HG03196 (cell line): ENCODE results near the gene PTGR1.
"Not testable (repeated sequence)": the region's sequence is repeated elsewhere in the genome, so short reads cannot be mapped to it uniquely, and the experiment has no call there.

Experiments used
- ATAC-seq: cut with Tn5 transposase; IDR thresholded peaks from one replicate; pipeline ENCODE4 v1.9.1; 2021; ENCODE audit not compliant: unreplicated experiment

PTGR1 gene

GRCh38 chr9:111599092-111599954 lies at the start of gene PTGR1:
PTGR1 (minus strand) TSS chr9:111599647; CDS start chr9:111597422, 2,225 bp downstream.
- no peak for ATAC-seq

GRCh38 chr9:111649016-111649415 lies 49.6 kb upstream of the PTGR1 start:
- ATAC-seq = no peak

- ATAC-seq = no peak
These were observed 48.6 kb upstream of the PTGR1 start for GRCh38 chr9:111648066-111648465.

- ATAC-seq = no peak
These were observed 47.0 kb upstream of the PTGR1 start for GRCh38 chr9:111646417-111646816.

GRCh38 chr9:111645806-111646205 lies 46.4 kb upstream of the PTGR1 start:
- no peak for ATAC-seq

- ATAC-seq = no peak
These were observed 44.8 kb upstream of the PTGR1 start for GRCh38 chr9:111644195-111644772.

GRCh38 chr9:111637421-111637950 lies 38.0 kb upstream of the PTGR1 start:
- ATAC-seq = no peak

- no peak for ATAC-seq
These were observed 35.4 kb upstream of the PTGR1 start for GRCh38 chr9:111634860-111635259.

GRCh38 chr9:111633389-111633736 lies 33.9 kb upstream of the PTGR1 start:
- ATAC-seq = no peak

GRCh38 chr9:111632695-111633388 lies 33.4 kb upstream of the PTGR1 start:
- no peak for ATAC-seq

- no peak for ATAC-seq
These were observed 32.6 kb upstream of the PTGR1 start for GRCh38 chr9:111632060-111632459.

- peak; percentile 97 for ATAC-seq
These were observed 31.9 kb upstream of the PTGR1 start, which contains the start of gene DNAJC25 for GRCh38 chr9:111631214-111631971. DNAJC25 (plus strand) TSS chr9:111631334; CDS start chr9:111631408, 74 bp downstream.

- no peak for ATAC-seq
These were observed 31.4 kb upstream of the PTGR1 start for GRCh38 chr9:111630964-111631213.

- ATAC-seq = peak; percentile 28
These were observed 30.9 kb upstream of the PTGR1 start for GRCh38 chr9:111630182-111630963.

GRCh38 chr9:111628411-111628810 lies 29.0 kb upstream of the PTGR1 start:
- ATAC-seq = no peak

GRCh38 chr9:111627260-111627963 lies 28.0 kb upstream of the PTGR1 start:
- ATAC-seq = no peak

GRCh38 chr9:111622626-111623025 lies 23.2 kb upstream of the PTGR1 start:
- ATAC-seq = no peak

GRCh38 chr9:111621895-111622480 lies 22.5 kb upstream of the PTGR1 start:
- ATAC-seq = no peak

- not testable (repeated sequence) for ATAC-seq
These were observed 17.9 kb upstream of the PTGR1 start for GRCh38 chr9:111617349-111617748.
